GM12874 (cell line): ENCODE results near the gene USP2.

Experiments
- TF ChIP-seq, protein P1 (sequence below): IDR thresholded peaks from 2 replicates; pipeline ENCODE4 v1.5.1; 2011; ENCODE audit warnings: low read depth, mild to moderate bottlenecking, control low read depth, low read length, moderate library complexity; ENCODE audit not compliant: insufficient read depth

The USP2 gene

DNA sequence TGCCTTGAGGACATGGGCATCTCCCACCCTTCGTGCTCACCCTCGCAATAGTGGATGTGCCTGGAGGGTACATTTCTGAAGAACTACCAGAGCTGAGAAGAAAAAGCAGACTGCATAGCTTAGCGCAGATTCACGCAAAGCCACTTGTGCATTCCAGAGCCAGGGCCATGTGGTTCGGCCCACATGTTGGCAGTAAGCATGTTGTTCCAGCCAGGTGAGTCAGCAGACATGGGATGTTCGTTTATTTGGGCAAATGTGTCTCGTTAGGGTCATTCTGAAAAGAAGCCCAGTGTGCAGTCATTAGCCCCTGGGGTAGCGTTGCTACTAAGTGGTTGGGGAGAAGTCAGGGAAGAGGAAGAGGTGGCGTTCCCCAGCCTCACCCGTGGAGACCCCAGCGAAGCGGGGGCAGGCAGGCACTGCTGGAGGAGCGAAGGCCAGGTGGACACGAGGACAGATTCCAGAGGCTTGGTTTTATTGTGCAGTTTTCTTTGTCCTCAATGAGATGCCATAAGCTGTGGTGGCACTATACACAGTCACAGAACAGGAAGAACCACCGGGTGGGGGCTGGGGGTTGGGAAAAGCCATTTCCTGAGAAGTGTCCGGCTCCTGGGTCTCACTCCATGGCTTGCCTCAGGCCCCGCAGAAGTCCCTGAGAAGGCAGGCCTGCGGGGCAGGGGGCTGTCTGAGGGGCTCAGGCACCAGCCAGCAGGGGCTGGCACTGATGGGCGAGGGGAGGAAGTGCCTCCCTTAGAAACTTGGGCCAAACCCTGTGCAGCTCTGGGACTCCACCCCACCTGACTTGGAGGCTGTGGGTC lies 36.4 kb upstream of the USP2 start:
- TF ChIP-seq, protein P1, sequence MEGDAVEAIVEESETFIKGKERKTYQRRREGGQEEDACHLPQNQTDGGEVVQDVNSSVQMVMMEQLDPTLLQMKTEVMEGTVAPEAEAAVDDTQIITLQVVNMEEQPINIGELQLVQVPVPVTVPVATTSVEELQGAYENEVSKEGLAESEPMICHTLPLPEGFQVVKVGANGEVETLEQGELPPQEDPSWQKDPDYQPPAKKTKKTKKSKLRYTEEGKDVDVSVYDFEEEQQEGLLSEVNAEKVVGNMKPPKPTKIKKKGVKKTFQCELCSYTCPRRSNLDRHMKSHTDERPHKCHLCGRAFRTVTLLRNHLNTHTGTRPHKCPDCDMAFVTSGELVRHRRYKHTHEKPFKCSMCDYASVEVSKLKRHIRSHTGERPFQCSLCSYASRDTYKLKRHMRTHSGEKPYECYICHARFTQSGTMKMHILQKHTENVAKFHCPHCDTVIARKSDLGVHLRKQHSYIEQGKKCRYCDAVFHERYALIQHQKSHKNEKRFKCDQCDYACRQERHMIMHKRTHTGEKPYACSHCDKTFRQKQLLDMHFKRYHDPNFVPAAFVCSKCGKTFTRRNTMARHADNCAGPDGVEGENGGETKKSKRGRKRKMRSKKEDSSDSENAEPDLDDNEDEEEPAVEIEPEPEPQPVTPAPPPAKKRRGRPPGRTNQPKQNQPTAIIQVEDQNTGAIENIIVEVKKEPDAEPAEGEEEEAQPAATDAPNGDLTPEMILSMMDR: no peak

DNA sequence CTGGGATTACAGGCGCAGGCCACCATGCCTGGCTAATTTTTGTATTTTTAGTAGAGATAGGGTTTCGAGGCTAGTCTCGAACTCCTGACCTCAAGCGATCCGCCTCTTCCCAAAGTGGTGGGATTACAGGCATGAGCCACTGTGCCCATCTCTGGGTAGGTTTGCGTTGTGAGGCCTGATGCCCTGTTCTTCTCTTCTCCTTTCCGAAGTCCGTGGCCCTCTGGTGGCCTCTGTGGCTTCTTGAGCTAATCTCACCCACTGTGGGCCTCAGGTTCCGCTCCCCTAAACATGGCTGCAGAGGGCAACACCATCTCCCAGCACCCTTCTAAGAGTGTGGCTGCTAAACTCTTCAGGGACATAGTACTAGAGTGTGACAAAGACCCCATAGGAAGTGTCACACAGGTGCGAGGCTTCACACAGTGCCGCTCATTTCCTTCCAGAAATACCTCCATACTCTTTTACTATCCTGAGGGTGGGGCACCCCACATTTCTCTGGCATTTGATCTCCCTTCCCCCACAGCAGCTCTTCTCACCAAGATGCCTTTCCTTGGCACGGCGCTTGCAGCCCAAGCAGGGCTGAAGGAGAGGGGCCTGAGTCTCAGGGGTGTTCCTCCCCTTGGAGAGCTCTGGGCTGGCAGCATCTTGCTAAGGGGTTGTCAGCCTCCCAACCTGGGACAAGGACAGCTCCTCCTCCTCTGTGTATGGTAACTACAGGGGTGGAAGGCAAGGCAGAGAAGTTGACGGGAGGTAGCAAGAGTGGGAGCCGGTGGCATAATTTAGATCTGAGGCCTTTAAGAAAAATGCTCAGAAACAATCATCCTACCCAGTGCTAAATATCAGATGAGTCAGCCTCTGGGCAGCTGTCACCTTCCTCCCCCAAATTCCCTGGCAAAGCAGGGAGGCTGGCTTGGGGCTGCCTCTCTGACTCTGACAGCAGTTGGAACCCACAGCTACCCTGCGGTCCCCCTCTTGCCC lies 35.4 kb upstream of the USP2 start:
- TF ChIP-seq, protein P1: no peak

DNA sequence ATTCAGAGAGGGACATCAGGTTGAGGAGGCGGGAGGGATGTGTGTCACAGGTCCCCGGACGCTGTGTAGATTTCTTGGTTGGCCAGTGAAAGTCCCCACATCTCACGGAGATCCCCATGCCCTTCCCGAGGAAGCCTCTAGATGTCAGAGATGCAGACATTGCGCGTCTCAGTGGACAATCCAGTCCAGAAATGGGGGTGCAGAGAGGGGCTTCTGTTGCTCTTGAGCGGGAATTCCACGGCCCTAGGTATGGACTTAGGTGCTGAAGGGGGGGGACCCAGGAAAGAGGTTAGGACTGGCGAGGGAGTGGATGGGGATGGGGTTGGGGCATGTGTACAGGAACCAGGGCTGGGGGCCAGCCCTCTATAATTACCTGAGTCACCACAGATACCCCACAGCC lies 34.5 kb upstream of the USP2 start:
- TF ChIP-seq, protein P1: no peak

- TF ChIP-seq, protein P1: no peak
Measured at GRCh38 chr11:119415517-119415916, 34.0 kb upstream of the USP2 start.

DNA sequence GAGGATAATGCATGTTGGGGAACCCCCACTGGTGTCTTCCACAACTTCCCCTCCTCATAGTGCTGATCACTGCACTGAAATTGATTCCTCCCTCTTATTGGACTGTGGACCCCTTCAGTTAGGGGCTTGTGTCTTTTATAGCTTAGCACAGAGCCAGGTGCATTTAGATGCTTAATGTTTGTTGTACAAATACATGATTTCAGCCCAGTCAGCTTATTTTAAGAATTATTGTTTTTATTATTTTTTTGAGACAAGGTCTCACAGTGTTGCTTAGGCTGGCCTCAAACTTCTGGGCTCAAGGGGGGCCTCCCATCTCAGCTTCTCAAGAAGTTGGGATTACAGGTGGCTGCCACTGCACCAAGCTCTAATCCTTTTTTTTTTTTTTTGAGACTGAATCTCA lies 33.2 kb upstream of the USP2 start:
- TF ChIP-seq, protein P1: no peak

DNA sequence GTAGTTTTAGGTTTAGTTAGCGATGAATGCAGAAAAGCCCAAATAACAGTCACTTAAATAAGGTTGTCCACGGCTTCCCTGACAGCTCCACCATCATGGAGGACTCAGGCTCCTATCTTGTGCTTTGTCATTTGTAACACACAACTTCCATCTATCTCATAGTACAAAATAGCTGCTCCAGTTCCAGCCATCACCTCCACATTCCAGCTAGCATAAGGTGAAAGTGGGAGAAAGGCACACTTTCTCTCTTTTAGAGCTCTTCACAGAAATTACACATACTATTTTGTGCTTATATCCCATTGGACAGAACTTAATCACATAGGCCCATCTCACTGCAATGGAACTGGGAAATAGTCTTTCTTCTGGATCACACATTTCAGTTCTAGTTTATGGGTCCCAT lies 32.8 kb upstream of the USP2 start:
- TF ChIP-seq, protein P1: no peak

- TF ChIP-seq, protein P1: no peak
Measured at GRCh38 chr11:119412072-119412471, 30.6 kb upstream of the USP2 start.
